HepG2 (cell line): ENCODE measurements around the gene NPTX2. TPM values are rescaled to one million over a fixed set of nuclear protein-coding genes. Genes with fewer than 3 reads are reported as not detected.

Source experiments
- ATAC-seq: fragments of 200-7000 bp; cut with Tn5 transposase; 3 replicates; pipeline ENCODE4 v1.9.1; 2020; ENCODE audit warnings: mild to moderate bottlenecking, moderate library complexity
- BruUV-seq: library from RNA; stranded (reverse); fragments of 400-500 nt; replicated peaks from 2 replicates; lab custom pipeline; 2021; lab: Mats Ljungman, UMichigan
- CTCF ChIA-PET: fragments of 300-600 bp; formaldehyde crosslinking; extraction: SDS; loops from one replicate; lab custom pipeline; 2021; ENCODE audit warnings: low total read pairs, inconsistent platforms, low intra/inter-chr PET ratio; lab: Yijun Ruan, JAX
- POLR2A ChIA-PET: fragments of 350-600 bp; sonication (Branson Sonifier 250); formaldehyde crosslinking; loops from one replicate; lab custom pipeline; 2020; ENCODE audit warnings: antibody characterized with exemption, inconsistent platforms; lab: Yijun Ruan, JAX
- DNase-seq: peaks from one replicate; pipeline ENCODE4 v3.0.0-alpha.2; 2015; ENCODE audit warnings: low spot score
- FAIRE-seq: peaks from 3 replicates; lab custom pipeline; 2011; peaks lifted over from hg19 to GRCh38; lab: Jason Lieb, UNC
- H2AFZ ChIP-seq: one replicate; pipeline ENCODE4 v1.6.1; 2011; ENCODE audit warnings: low read length, inconsistent platforms
- H3K27ac ChIP-seq: fragments of 300-600 bp; 3 replicates; pipeline ENCODE4 v1.8.0; 2011; ENCODE audit warnings: mixed run types, mild to moderate bottlenecking, mixed read lengths, low read length, inconsistent platforms; ENCODE audit not compliant: insufficient read depth; ENCODE audit errors: extremely low read length
- H3K27me3 ChIP-seq, 2 experiments: fragments of 200-600 bp in 1 of 2; 2 replicates in 1 of 2; 3 replicates in 1 of 2; pipeline versions ENCODE4 v1.6.0 to v1.8.0; 2011; ENCODE audit warnings: low read length in 2 of 2, mild to moderate bottlenecking in 2 of 2, moderate library complexity in 2 of 2, inconsistent platforms in 1 of 2; ENCODE audit not compliant: insufficient read depth in 2 of 2, control insufficient read depth in 1 of 2
- H3K36me3 ChIP-seq, 2 experiments: fragments of 200-600 bp in 1 of 2; replicated peaks in 1 of 2; 2 replicates in 1 of 2; 3 replicates in 1 of 2; pipeline versions ENCODE4 v1.5.1 to v1.8.0; 2011; ENCODE audit warnings: low read length in 2 of 2, inconsistent platforms in 1 of 2; ENCODE audit not compliant: insufficient read depth in 2 of 2, control insufficient read depth in 1 of 2
- H3K4me1 ChIP-seq: 2 replicates; pipeline ENCODE4 v1.5.1; 2012; ENCODE audit warnings: low read length, inconsistent platforms; ENCODE audit not compliant: insufficient read depth
- H3K4me2 ChIP-seq: 2 replicates; pipeline ENCODE4 v1.6.0; 2011; ENCODE audit warnings: low read depth, low read length, inconsistent platforms
- H3K4me3 ChIP-seq, 3 experiments: fragments of 200-600 bp in 1 of 3; sonication (generic), shearing (Covaris generic) in 1 of 3; replicated peaks in 1 of 3; 2 replicates each; pipeline ENCODE4 v1.5.1; 2011 to 2016; ENCODE audit warnings: low read length in 3 of 3, inconsistent platforms in 2 of 3, low read depth in 2 of 3, mild to moderate bottlenecking in 2 of 3, control low read depth in 1 of 3, mixed read lengths in 1 of 3; ENCODE audit not compliant: insufficient read depth in 1 of 3
- H3K79me2 ChIP-seq: one replicate; pipeline ENCODE4 v1.6.1; 2011; ENCODE audit warnings: low read length, inconsistent platforms; ENCODE audit not compliant: insufficient read depth
- H3K9ac ChIP-seq: 2 replicates; pipeline ENCODE4 v1.6.0; 2011; ENCODE audit warnings: mild to moderate bottlenecking, low read depth, low read length, inconsistent platforms; ENCODE audit not compliant: insufficient read depth
- H3K9me3 ChIP-seq: 2 replicates; pipeline ENCODE4 v1.5.1; 2012; ENCODE audit warnings: mild to moderate bottlenecking, low read length
- H4K20me1 ChIP-seq: 2 replicates; pipeline ENCODE4 v1.6.0; 2011; ENCODE audit warnings: inconsistent platforms, mild to moderate bottlenecking, low read length, moderate library complexity; ENCODE audit not compliant: insufficient read depth
- CSRNP2 ChIP-seq: sonication (generic); formaldehyde crosslinking; conservative IDR thresholded peaks from 2 replicates; pipeline ENCODE4 v1.8.0; 2022; ENCODE audit warnings: low read depth, missing genetic modification reagents
- PAX8 ChIP-seq: sonication (generic); formaldehyde crosslinking; IDR thresholded peaks from 2 replicates; pipeline ENCODE4 v1.8.0; 2022; ENCODE audit warnings: mild to moderate bottlenecking, missing genetic modification reagents, borderline replicate concordance
- ZNF280D ChIP-seq: sonication (generic); formaldehyde crosslinking; IDR thresholded peaks from 2 replicates; pipeline ENCODE4 v1.5.1; 2020; ENCODE audit warnings: mild to moderate bottlenecking, missing genetic modification reagents
- WGBS: methylation state at CpG from one replicate; pipeline ENCODE4 v1.1.6; 2017; ENCODE audit warnings: low lambda C conversion rate; 5-methylcytosine and 5-hydroxymethylcytosine counted together
- in situ Hi-C: cut with HindIII; loops from 2 replicates; pipeline ENCODE4 v1.10.0; 2017; ENCODE audit warnings: low pct_unique_long_range_greater_than_20kb; ENCODE audit not compliant: extremely low pct_ligation_motif_present
- intact Hi-C: fragments of 100-400 bp; cut with micrococcal nuclease; formaldehyde crosslinking; loops from one replicate; pipeline ENCODE4 v1.10.0; 2022; ENCODE audit not compliant: unreplicated experiment
- polyA plus RNA-seq, 8 experiments: library from polyadenylated mRNA; depleted of rRNA in 3 of 8; stranded (reverse) in 7 of 8; unstranded in 1 of 8; fragments of >200 nt; fragmentation: Illumina TruSeq in 4 of 8; extraction: Trizol in 4 of 8; gene quantifications; 2 replicates each; pipeline versions ENCODE4 v1.2.1 to v1.2.3, GENCODE V29; 2011 to 2016; ENCODE audit warnings: low read depth in 4 of 8, missing spikeins in 1 of 8, mixed read lengths in 1 of 8; ENCODE audit not compliant: insufficient read depth in 1 of 8
- total RNA-seq, 5 experiments: library from RNA; depleted of rRNA; stranded (reverse); fragments of >200 nt; fragmentation: Illumina TruSeq; extraction: Trizol; gene quantifications; 2 replicates each; pipeline ENCODE4 v1.2.3, GENCODE V29; 2016; ENCODE audit warnings: low read depth in 1 of 5
- TF ChIP-seq, protein P1 (sequence below), 2 experiments: sonication (generic) in 1 of 2; formaldehyde crosslinking in 1 of 2; IDR thresholded peaks; 2 replicates each; pipeline versions ENCODE4 v1.4.0 to v1.6.1; 2016 to 2020; ENCODE audit warnings: borderline replicate concordance in 1 of 2, low read depth in 1 of 2, mild to moderate bottlenecking in 1 of 2, missing genetic modification reagents in 1 of 2
- TF ChIP-seq, protein P2 (sequence below): IDR thresholded peaks from 2 replicates; pipeline ENCODE4 v1.6.1; 2012; ENCODE audit warnings: inconsistent platforms

NPTX2 gene
- total and polyA plus RNA-seq, 2 of the 13 experiments (the other 11 are each of a cell fraction or from before 2014, with no cell fraction given) = not detected

DNA sequence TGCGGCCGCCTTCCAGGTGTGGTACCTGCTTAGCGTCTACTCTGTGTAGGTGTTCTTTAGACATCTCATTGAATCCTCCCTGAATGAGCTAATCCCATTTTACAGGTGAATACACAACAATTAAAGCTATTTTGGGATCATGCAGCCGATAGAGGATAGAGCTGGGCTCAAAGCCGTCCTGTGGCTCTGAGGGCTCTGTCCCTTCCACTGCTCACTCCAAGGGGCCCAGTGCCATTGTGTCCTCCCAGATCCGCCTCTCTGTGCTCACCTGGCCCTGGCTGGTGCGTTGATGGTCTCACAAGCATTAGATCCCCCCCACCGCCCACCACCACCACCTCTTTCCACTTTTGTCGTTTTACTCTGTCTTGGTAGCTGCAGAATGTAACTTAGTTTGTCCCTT is 13.1 kb downstream of the NPTX2 start:
- H3K4me3 ChIP-seq = no peak overlapping the region
- H3K79me2 ChIP-seq = no peaks in the 10 kb centered on the region
- no peak overlapping the region for H3K9ac ChIP-seq
- no peak overlapping the region for H3K27ac ChIP-seq
- H3K27me3 ChIP-seq = peaks cover 0 to 48% of the 10 kb centered on the region in 2 experiments; a peak in 3 of 5 replicates
- no peaks in the 10 kb centered on the region for H4K20me1 ChIP-seq
- ChIA-PET POLR2A (no interaction called here), CTCF (no interaction called here)
- H3K36me3 ChIP-seq = no peaks in the 10 kb centered on the region
- TF ChIP-seq ZNF280D (CRISPR knock-in tag) (no peak), PAX8 (CRISPR knock-in tag) (no peak)
- H3K4me2 ChIP-seq = no peak overlapping the region
- no TSS peak for BruUV-seq
- WGBS = 18% methylated on average over 8 of the region's 9 CpGs
- FAIRE-seq (no peak), DNase-seq (no peak), ATAC-seq (no peak)
- in situ Hi-C loops (no loop called here), intact Hi-C loops (no loop called here)
- H3K9me3 ChIP-seq = no peaks in the 10 kb centered on the region
- H2AFZ ChIP-seq = no peak overlapping the region
- no peaks in the 10 kb centered on the region for H3K4me1 ChIP-seq

DNA sequence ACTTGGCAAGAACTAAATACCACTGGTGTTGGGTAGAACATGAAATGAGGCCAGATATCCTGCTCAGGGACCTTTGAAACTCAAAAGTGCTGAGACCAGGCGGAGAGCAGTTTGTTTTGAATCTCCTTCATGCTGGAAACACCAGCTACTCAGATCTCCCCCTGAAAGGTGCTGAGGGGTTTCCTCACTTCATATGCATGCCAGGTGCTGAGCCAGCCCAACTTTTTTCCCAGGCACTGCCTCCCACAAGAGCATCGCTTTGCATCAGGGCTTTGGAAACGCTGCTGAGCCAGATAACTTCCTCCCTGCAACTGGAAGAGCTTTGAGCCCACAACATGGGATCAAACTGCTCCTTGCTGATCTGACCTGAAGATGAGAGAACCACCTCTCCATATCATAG is 13.7 kb downstream of the NPTX2 start:
- no peaks in the 10 kb centered on the region for H3K4me1 ChIP-seq
- no peak for FAIRE-seq
- H4K20me1 ChIP-seq = no peaks in the 10 kb centered on the region
- H2AFZ ChIP-seq = no peak overlapping the region
- H3K9ac ChIP-seq = no peak overlapping the region
- H3K4me2 ChIP-seq = no peak overlapping the region
- POLR2A ChIA-PET = no interaction called here
- H3K4me3 ChIP-seq = no peak overlapping the region
- H3K27me3 ChIP-seq = peaks cover 0 to 48% of the 10 kb centered on the region in 2 experiments; a peak in 3 of 5 replicates
- no peak overlapping the region for H3K27ac ChIP-seq
- H3K36me3 ChIP-seq = no peaks in the 10 kb centered on the region
- no peaks in the 10 kb centered on the region for H3K79me2 ChIP-seq
- no peaks in the 10 kb centered on the region for H3K9me3 ChIP-seq
- no peak for ATAC-seq
- BruUV-seq = no TSS peak
- CTCF ChIA-PET = no interaction called here
- TF ChIP-seq CSRNP2 (CRISPR knock-in tag) = no peak
- TF ChIP-seq, protein P1, sequence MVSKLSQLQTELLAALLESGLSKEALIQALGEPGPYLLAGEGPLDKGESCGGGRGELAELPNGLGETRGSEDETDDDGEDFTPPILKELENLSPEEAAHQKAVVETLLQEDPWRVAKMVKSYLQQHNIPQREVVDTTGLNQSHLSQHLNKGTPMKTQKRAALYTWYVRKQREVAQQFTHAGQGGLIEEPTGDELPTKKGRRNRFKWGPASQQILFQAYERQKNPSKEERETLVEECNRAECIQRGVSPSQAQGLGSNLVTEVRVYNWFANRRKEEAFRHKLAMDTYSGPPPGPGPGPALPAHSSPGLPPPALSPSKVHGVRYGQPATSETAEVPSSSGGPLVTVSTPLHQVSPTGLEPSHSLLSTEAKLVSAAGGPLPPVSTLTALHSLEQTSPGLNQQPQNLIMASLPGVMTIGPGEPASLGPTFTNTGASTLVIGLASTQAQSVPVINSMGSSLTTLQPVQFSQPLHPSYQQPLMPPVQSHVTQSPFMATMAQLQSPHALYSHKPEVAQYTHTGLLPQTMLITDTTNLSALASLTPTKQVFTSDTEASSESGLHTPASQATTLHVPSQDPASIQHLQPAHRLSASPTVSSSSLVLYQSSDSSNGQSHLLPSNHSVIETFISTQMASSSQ (IDR thresholded peaks at IDR 0.05; ENCODE audit: low read depth) = no peak
- TF ChIP-seq, protein P1 (CRISPR knock-in tag; IDR thresholded peaks at IDR 0.05; ENCODE audit: borderline replicate concordance) = no peak
- TF ChIP-seq, protein P2, sequence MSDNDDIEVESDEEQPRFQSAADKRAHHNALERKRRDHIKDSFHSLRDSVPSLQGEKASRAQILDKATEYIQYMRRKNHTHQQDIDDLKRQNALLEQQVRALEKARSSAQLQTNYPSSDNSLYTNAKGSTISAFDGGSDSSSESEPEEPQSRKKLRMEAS = no peak
- in situ Hi-C loops = no loop called here
- no peak for DNase-seq
- intact Hi-C loops = no loop called here
- WGBS = 8% methylated on average over 1 of the region's 3 CpGs
